NCI-H510A (cell line): ENCODE data around the gene NLGN2.

Experiments used
- DNase-seq: peaks from one replicate; lab custom pipeline; 2025; lab: John Stamatoyannopoulos, UW

Gene NLGN2

DNA sequence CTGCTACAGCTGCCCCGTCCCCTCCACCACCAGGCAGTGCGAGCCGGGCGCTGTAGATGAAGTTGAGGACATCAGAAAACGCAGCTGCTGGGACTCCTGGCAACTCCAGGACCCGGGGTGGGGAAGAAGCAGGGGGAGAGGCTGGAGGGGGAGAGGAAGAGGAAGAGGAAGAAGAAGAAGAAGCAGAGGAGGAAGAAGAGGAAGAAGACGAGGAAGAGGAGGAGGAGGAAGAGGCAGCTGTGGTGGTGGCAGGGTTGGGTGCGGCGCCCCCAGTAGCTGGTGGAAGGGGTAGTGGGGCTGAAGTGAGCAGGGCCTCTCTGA, 58.6 kb downstream of the NLGN2 start:
- DNase-seq = no peak

DNA sequence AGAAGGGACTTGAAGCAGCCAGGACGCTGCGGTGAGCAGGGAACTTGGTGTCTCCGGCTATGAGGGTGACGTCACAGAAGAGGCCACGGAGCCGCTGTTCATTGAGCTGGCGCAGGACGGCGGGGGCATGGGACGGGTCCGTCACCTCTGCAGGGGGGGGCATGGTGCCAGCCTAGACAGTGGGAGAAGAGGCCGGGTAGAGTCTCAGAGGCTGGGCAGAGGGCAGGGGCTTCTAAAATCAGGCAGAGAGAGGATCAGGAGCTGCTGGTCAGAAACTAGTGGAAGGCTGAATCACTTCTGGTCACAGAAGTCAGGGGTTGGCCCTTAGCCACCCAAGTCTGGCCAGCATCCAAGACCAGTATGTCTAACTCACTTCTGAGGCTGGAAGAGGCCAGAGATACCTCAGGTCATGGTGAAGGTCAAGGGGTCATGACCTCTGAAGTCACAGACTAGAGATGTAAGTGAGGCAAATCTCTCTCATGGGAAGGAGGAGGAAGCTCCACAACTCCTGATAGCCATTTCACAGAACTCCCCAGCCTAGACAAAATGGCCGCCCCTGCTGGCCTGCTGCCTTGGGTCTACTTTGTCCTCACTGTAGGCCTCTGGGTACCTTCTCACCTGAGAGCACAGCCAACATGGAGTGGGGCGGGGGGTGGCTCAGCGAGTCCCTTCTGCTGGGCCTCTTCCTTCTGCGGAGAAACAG, 59.1 kb downstream of the NLGN2 start:
- DNase-seq = no peak

DNA sequence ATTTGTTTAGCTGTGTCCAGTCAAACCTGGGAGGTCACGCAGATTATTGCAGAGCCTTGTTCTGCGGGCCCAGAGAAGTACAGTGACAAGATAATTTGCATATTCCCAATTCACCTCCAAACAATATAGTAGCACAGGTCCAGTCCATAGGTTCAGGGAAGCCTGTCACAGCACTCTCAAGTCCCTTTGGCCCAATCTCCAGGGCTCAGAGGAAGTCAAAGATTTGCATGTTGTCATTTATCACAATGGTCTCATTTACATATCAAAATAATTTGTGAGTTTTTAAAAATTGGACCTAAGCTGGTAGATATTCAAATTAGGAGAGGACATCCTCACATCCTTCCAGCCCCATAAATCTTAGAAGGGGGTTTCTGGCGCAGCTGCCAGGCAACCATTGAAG, 59.9 kb downstream of the NLGN2 start:
- DNase-seq = no peak

GRCh38 chr17:7468290-7468689, 60.6 kb downstream of the NLGN2 start:
- no peak for DNase-seq

- DNase-seq = no peak
These were observed 61.3 kb downstream of the NLGN2 start for GRCh38 chr17:7468804-7469389.
